ENCODE results near the gene RPL13. TPM values are rescaled to one million over a fixed set of nuclear protein-coding genes. Genes with fewer than 3 reads are reported as not detected.

RPL13 gene
- total and polyA plus RNA-seq, 2 of the 13 experiments (the other 11 are each of a cell fraction or from before 2014, with no cell fraction given) = 2,988 to 4,411 TPM

DNA sequence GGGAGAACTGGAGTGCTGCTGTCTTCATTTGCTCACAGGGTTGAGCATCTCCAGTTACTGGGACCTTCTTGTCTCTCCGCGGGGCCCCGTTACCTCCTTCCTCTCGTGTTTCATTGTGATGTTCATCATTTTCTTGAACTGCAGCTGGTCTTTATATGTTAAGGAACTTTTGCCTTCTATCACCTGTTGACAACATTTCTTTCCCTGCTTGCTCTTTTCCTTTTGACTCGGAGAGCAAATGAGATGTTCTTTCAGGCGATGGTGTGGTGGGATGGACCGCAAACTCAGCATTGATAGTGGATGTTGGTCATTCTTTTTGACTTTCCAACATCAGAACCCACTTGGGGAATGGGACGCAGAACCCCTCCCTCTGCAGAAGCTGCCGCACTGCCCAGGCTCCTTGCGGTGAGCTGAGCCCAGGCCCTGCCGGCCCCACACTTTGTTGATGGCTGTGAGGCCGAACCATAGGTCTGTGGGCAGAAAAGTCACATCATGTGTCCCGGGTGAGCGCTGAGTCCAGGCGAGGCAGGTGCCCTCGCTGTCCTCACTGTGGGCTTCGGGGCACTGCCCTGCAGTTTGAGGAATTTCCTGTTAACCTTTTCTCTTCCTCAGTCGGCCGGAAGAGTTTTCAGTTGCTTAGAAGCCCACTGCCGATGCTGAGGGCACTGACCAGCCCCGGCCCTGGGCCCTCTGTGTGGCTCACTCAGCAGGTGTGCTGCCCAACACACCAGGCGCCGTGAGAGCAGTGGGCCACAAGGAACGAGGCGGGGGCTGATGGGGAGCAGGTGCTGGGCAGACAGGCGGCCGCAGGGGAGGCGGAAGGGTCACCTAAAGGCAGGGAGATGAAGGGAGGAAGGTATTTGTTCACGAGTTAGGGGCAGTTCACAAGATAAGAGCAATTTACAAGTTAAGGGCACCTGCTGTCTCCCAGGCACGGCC, 7.4 kb downstream of the RPL13 start (continued):
- TF ChIP-seq AGO1 (IDR thresholded peaks at IDR 0.05; ENCODE audit: low read depth, low read length, poor library complexity, severe bottlenecking) (peak; percentile 89), BCL6 (CRISPR knock-in tag; IDR thresholded peaks at IDR 0.05) (0 out of 2 replicates have a peak, but pooled peaks have one; percentile 22), PATZ1 (CRISPR knock-in tag; IDR thresholded peaks at IDR 0.05) (0 out of 2 replicates have a peak, but pooled peaks have one; percentile 29), CCDC6 (CRISPR knock-in tag; IDR thresholded peaks at IDR 0.05) (no peak), CBX5 (CRISPR knock-in tag; IDR thresholded peaks at IDR 0.05; ENCODE audit: borderline replicate concordance) (no peak), BRCA1 (CRISPR knock-in tag; IDR thresholded peaks at IDR 0.05) (no peak), ZNF780A (CRISPR knock-in tag; IDR thresholded peaks at IDR 0.05) (no peak), HMG20A (CRISPR knock-in tag; IDR thresholded peaks at IDR 0.05; ENCODE audit: borderline replicate concordance) (no peak), MLXIP (CRISPR knock-in tag; IDR thresholded peaks at IDR 0.05; ENCODE audit: borderline replicate concordance) (no peak), KDM4B (CRISPR knock-in tag; IDR thresholded peaks at IDR 0.05) (no peak), HBP1 (CRISPR knock-in tag; IDR thresholded peaks at IDR 0.05; ENCODE audit: low read depth) (no peak), ZNF121 (CRISPR knock-in tag; IDR thresholded peaks at IDR 0.05) (no peak), ATF2 (CRISPR knock-in tag; IDR thresholded peaks at IDR 0.05) (no peak), SOX13 (IDR thresholded peaks at IDR 0.05) (no peak), SOX13 (CRISPR knock-in tag; conservative IDR thresholded peaks at IDR 0.05 in 1 of 2, IDR thresholded peaks at IDR 0.05 in 1 of 2) (no peak)
- TF ChIP-seq, protein P1, sequence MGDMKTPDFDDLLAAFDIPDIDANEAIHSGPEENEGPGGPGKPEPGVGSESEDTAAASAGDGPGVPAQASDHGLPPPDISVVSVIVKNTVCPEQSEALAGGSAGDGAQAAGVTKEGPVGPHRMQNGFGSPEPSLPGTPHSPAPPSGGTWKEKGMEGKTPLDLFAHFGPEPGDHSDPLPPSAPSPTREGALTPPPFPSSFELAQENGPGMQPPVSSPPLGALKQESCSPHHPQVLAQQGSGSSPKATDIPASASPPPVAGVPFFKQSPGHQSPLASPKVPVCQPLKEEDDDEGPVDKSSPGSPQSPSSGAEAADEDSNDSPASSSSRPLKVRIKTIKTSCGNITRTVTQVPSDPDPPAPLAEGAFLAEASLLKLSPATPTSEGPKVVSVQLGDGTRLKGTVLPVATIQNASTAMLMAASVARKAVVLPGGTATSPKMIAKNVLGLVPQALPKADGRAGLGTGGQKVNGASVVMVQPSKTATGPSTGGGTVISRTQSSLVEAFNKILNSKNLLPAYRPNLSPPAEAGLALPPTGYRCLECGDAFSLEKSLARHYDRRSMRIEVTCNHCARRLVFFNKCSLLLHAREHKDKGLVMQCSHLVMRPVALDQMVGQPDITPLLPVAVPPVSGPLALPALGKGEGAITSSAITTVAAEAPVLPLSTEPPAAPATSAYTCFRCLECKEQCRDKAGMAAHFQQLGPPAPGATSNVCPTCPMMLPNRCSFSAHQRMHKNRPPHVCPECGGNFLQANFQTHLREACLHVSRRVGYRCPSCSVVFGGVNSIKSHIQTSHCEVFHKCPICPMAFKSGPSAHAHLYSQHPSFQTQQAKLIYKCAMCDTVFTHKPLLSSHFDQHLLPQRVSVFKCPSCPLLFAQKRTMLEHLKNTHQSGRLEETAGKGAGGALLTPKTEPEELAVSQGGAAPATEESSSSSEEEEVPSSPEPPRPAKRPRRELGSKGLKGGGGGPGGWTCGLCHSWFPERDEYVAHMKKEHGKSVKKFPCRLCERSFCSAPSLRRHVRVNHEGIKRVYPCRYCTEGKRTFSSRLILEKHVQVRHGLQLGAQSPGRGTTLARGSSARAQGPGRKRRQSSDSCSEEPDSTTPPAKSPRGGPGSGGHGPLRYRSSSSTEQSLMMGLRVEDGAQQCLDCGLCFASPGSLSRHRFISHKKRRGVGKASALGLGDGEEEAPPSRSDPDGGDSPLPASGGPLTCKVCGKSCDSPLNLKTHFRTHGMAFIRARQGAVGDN (CRISPR knock-in tag; IDR thresholded peaks at IDR 0.05) = peak; percentile 12; the same call in 1 of the 2 replicates
